Nephron (organoid): ENCODE data around the gene SMYD4.

Experiments
- H3K27ac Mint-ChIP-seq, 3 experiments: 2 replicates each; pipeline ENCODE4 v1.8.0; 2020; ENCODE audit warnings: mixed read lengths in 3 of 3, mild to moderate bottlenecking in 2 of 3, moderate library complexity in 1 of 3
- H3K27me3 Mint-ChIP-seq: 2 replicates; pipeline ENCODE4 v1.8.0; 2021; ENCODE audit warnings: low read depth, mild to moderate bottlenecking, moderate library complexity, mixed read lengths
- H3K36me3 Mint-ChIP-seq: 2 replicates; pipeline ENCODE4 v1.8.0; 2020; ENCODE audit warnings: low read depth, mixed read lengths
- H3K4me1 Mint-ChIP-seq: 2 replicates; pipeline ENCODE4 v1.8.0; 2020; ENCODE audit warnings: mixed read lengths
- H3K4me3 Mint-ChIP-seq, 3 experiments: 2 replicates each; pipeline ENCODE4 v1.8.0; 2020; ENCODE audit warnings: mild to moderate bottlenecking in 3 of 3, mixed read lengths in 3 of 3, moderate library complexity in 2 of 3
- H3K9me3 Mint-ChIP-seq: 2 replicates; pipeline ENCODE4 v1.8.0; 2020; ENCODE audit warnings: mixed read lengths
- TF ChIP-seq, protein P1 (sequence below), 3 experiments: fragments of 200-600 bp; sonication (generic); IDR thresholded peaks; one replicate each; pipeline ENCODE4 v1.5.0; 2021; ENCODE audit warnings: antibody characterized with exemption in 3 of 3; ENCODE audit not compliant: unreplicated experiment in 3 of 3

The SMYD4 gene

DNA sequence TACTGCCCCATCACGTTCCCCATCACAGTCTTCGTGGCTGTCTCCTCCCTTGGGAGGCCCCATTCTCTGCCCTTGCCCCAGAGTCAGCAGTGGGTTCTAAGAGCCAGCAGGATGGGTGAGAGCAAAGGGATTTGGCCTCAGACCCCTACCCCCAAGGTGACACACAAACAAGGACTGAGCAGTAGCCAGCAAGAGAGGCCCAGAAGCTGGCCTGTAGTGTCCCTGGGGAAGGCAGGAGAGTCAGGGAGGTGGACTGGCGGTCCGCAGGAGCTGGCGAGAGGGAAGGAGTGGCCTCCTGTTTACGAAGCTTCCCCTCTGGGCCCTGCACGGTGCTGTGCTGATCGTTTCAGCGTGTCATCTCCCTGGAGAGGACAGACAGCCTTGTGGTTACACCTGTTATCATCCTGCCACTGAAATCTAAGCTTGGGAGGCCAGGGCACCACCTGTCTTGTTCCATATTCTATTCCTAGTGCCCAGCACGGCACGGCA lies 96.8 kb downstream of the SMYD4 start:
- H3K27ac Mint-ChIP-seq, result peak overlapping the region in 1 of 3 experiments; percentile 41
- TF ChIP-seq, protein P1, sequence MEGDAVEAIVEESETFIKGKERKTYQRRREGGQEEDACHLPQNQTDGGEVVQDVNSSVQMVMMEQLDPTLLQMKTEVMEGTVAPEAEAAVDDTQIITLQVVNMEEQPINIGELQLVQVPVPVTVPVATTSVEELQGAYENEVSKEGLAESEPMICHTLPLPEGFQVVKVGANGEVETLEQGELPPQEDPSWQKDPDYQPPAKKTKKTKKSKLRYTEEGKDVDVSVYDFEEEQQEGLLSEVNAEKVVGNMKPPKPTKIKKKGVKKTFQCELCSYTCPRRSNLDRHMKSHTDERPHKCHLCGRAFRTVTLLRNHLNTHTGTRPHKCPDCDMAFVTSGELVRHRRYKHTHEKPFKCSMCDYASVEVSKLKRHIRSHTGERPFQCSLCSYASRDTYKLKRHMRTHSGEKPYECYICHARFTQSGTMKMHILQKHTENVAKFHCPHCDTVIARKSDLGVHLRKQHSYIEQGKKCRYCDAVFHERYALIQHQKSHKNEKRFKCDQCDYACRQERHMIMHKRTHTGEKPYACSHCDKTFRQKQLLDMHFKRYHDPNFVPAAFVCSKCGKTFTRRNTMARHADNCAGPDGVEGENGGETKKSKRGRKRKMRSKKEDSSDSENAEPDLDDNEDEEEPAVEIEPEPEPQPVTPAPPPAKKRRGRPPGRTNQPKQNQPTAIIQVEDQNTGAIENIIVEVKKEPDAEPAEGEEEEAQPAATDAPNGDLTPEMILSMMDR (IDR thresholded peaks at IDR 0.05; ENCODE audit: unreplicated experiment in 3 of 3), result no peak
- no peaks in the 10 kb centered on the region for H3K27me3 Mint-ChIP-seq
- H3K4me3 Mint-ChIP-seq, result peak overlapping the region in 1 of 3 experiments; percentile 48
- H3K9me3 Mint-ChIP-seq, result peaks cover 3% of the 10 kb centered on the region
- peaks cover 22% of the 10 kb centered on the region for H3K36me3 Mint-ChIP-seq
- peaks cover 39% of the 10 kb centered on the region for H3K4me1 Mint-ChIP-seq

DNA sequence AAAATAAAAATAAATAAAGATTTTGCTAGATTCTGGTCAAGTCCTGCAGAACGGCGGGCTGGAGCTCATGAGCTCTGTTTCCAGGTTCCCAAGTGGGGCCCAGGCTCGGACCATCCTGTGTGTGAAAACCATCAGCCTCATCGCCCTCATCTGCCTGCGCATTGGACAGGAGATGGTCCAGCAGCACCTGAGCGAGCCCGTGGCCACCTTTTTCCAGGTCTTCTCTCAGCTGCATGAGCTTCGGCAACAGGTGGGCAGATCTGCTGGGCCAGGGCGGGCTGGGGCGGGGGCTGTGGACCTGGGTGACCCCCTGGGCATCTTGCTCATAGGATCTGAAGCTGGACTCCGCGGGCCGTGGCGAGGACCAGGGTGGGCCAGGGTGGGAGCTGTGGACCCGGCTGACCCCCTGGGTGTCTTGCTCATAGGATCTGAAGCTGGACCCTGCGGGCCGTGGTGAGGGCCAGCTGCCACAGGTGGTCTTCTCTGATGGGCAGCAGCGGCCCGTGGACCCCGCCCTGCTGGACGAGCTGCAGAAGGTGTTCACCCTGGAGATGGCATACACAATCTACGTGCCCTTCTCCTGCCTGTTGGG lies 97.4 kb downstream of the SMYD4 start:
- Mint-ChIP-seq H3K27me3 (no peaks in the 10 kb centered on the region), H3K9me3 (peaks cover 3% of the 10 kb centered on the region), H3K36me3 (peaks cover 22% of the 10 kb centered on the region), H3K27ac (no peak overlapping the region), H3K4me3 (no peak overlapping the region), H3K4me1 (peaks cover 39% of the 10 kb centered on the region)
- TF ChIP-seq, protein P1 (IDR thresholded peaks at IDR 0.05; ENCODE audit: unreplicated experiment in 3 of 3), result no peak

DNA sequence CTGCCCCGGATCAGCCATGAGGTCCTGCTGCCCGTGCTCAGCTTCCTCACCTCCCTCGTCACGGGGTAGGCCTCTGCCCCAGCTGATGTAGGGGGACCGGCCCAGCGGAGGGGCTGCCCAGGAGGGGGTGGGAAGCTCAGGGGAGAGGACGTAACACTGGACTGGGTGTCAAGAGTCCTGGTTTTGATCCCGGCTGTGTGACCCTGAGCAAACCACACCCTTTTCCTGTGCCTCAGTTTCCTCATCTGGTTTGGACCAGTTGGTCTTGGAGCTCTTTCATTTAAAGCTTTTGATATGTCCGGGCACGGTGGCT lies 98.6 kb downstream of the SMYD4 start:
- TF ChIP-seq, protein P1 (IDR thresholded peaks at IDR 0.05; ENCODE audit: unreplicated experiment in 3 of 3), result no peak
- Mint-ChIP-seq H3K36me3 (peaks cover 16% of the 10 kb centered on the region), H3K27ac (no peak overlapping the region), H3K4me1 (peaks cover 29% of the 10 kb centered on the region), H3K9me3 (no peaks in the 10 kb centered on the region), H3K27me3 (no peaks in the 10 kb centered on the region), H3K4me3 (no peak overlapping the region)

- Mint-ChIP-seq H3K4me1 (peaks cover 31% of the 10 kb centered on the region), H3K36me3 (peaks cover 19% of the 10 kb centered on the region), H3K27me3 (no peaks in the 10 kb centered on the region), H3K4me3 (no peak overlapping the region), H3K27ac (peak overlapping the region in 2 of 3 experiments; percentile 82 to 89), H3K9me3 (no peaks in the 10 kb centered on the region)
- TF ChIP-seq, protein P1 (IDR thresholded peaks at IDR 0.05; ENCODE audit: unreplicated experiment in 3 of 3), result no peak
Measured at GRCh38 chr17:1730326-1731193, 99.1 kb downstream of the SMYD4 start.

DNA sequence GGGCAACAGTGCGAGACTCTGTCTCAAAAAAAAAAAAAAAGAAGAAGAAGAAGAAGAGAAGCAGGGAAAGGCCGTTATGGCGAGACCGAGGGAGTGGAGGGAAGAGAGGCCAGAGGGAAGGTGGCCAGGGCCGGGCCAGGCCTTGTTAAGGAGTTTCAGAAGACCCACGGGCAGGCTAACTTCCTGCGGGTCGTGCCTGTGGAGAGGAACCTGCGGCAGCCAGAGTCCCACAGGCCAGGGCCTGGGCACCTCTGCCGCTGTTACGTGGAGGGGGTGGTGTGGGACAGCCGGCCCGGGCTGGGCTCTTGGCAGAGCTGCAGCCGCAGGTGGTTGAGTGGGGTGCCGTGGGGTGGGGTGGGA lies 99.8 kb downstream of the SMYD4 start:
- H3K9me3 Mint-ChIP-seq, result no peaks in the 10 kb centered on the region
- TF ChIP-seq, protein P1 (IDR thresholded peaks at IDR 0.05; ENCODE audit: unreplicated experiment in 3 of 3), result no peak
- no peaks in the 10 kb centered on the region for H3K27me3 Mint-ChIP-seq
- H3K4me1 Mint-ChIP-seq, result peaks cover 33% of the 10 kb centered on the region
- H3K27ac Mint-ChIP-seq, result peak overlapping the region; percentile 57 to 82 (median 62)
- peaks cover 20% of the 10 kb centered on the region for H3K36me3 Mint-ChIP-seq
- peak overlapping the region in 2 of 3 experiments; percentile 20 to 30 for H3K4me3 Mint-ChIP-seq
